GM18951 (cell line): ENCODE data around the gene PREPL.

Experiments used
- POLR2A ChIP-seq: IDR thresholded peaks from 4 replicates; pipeline ENCODE4 v1.6.1; 2011; ENCODE audit warnings: mild to moderate bottlenecking; ENCODE audit not compliant: insufficient read length, insufficient read depth; ENCODE audit errors: extremely low read depth
- in situ Hi-C: fragments of 300-500 bp; cut with MboI; formaldehyde crosslinking; loops from one replicate; pipeline ENCODE4 v1.12.0; 2022; ENCODE audit warnings: low sequenced_read_pairs, mixed read lengths, inconsistent platforms; ENCODE audit not compliant: unreplicated experiment

The PREPL gene

GRCh38 chr2:44361330-44362206, at the start of gene PREPL, which contains the start of gene CAMKMT:
Gene PREPL (minus strand): TSS chr2:44361494. CDS start chr2:44346342, 15,152 bp downstream.
Gene CAMKMT (plus strand): TSS chr2:44361947.
- TF ChIP-seq POLR2A = peak; percentile 94
- in situ Hi-C loops = no loop called here

GRCh38 chr2:44398243-44398897, 37.1 kb upstream of the PREPL start:
- no peak for TF ChIP-seq POLR2A
- in situ Hi-C loops = loop anchor here (25.0 kb wide), 1 partner anchor 564 kb away; no protein-coding TSS in a partner anchor

GRCh38 chr2:44397447-44398175, 36.3 kb upstream of the PREPL start:
- in situ Hi-C loops = loop anchor here (25.0 kb wide), 1 partner anchor 565 kb away; no protein-coding TSS in a partner anchor
- no peak for TF ChIP-seq POLR2A

GRCh38 chr2:44392338-44392943, 31.1 kb upstream of the PREPL start:
- TF ChIP-seq POLR2A = no peak
- in situ Hi-C loops = loop anchor here (25.0 kb wide), 1 partner anchor 570 kb away; no protein-coding TSS in a partner anchor

- TF ChIP-seq POLR2A = no peak
- in situ Hi-C loops = loop anchor here (25.0 kb wide), 1 partner anchor 572 kb away; no protein-coding TSS in a partner anchor
Measured at GRCh38 chr2:44389895-44390294, 28.6 kb upstream of the PREPL start.

- TF ChIP-seq POLR2A = no peak
- in situ Hi-C loops = loop anchor here (25.0 kb wide), 1 partner anchor 573 kb away; no protein-coding TSS in a partner anchor
Measured at GRCh38 chr2:44388877-44389276, 27.6 kb upstream of the PREPL start.

GRCh38 chr2:44385226-44385625, 23.9 kb upstream of the PREPL start:
- in situ Hi-C loops = loop anchor here (25.0 kb wide), 1 partner anchor 577 kb away; no protein-coding TSS in a partner anchor

- no peak for TF ChIP-seq POLR2A
- in situ Hi-C loops = loop anchor here (25.0 kb wide), 1 partner anchor 585 kb away; no protein-coding TSS in a partner anchor
Measured at GRCh38 chr2:44377486-44377885, 16.2 kb upstream of the PREPL start.

- in situ Hi-C loops = no loop called here
- TF ChIP-seq POLR2A = no peak
Measured at GRCh38 chr2:44372246-44372645, 11.0 kb upstream of the PREPL start.

- in situ Hi-C loops = no loop called here
- no peak for TF ChIP-seq POLR2A
Measured at GRCh38 chr2:44371445-44371844, 10.2 kb upstream of the PREPL start.

GRCh38 chr2:44369392-44369791, 8.1 kb upstream of the PREPL start:
- in situ Hi-C loops = no loop called here
- no peak for TF ChIP-seq POLR2A

GRCh38 chr2:44367591-44367990, 6.3 kb upstream of the PREPL start:
- no peak for TF ChIP-seq POLR2A
- in situ Hi-C loops = no loop called here
